Nephron (organoid): ENCODE results near the gene PCBD2.
A peak's percentile ranks its signal among the peaks of the same experiment; 100 is the strongest.
"Not testable (repeated sequence)": the region's sequence is repeated elsewhere in the genome, so short reads cannot be mapped to it uniquely, and the experiment has no call there.

Experiments used
- H3K27ac Mint-ChIP-seq, 3 experiments: 2 replicates each; pipeline ENCODE4 v1.8.0; 2020; ENCODE audit warnings: mixed read lengths in 3 of 3, mild to moderate bottlenecking in 2 of 3, moderate library complexity in 1 of 3
- H3K27me3 Mint-ChIP-seq: 2 replicates; pipeline ENCODE4 v1.8.0; 2021; ENCODE audit warnings: low read depth, mild to moderate bottlenecking, moderate library complexity, mixed read lengths
- H3K36me3 Mint-ChIP-seq: 2 replicates; pipeline ENCODE4 v1.8.0; 2020; ENCODE audit warnings: low read depth, mixed read lengths
- H3K4me1 Mint-ChIP-seq: 2 replicates; pipeline ENCODE4 v1.8.0; 2020; ENCODE audit warnings: mixed read lengths
- H3K4me3 Mint-ChIP-seq, 3 experiments: 2 replicates each; pipeline ENCODE4 v1.8.0; 2020; ENCODE audit warnings: mild to moderate bottlenecking in 3 of 3, mixed read lengths in 3 of 3, moderate library complexity in 2 of 3
- H3K9me3 Mint-ChIP-seq: 2 replicates; pipeline ENCODE4 v1.8.0; 2020; ENCODE audit warnings: mixed read lengths
- TF ChIP-seq, protein P1 (sequence below), 3 experiments: fragments of 200-600 bp; sonication (generic); IDR thresholded peaks; one replicate each; pipeline ENCODE4 v1.5.0; 2021; ENCODE audit warnings: antibody characterized with exemption in 3 of 3; ENCODE audit not compliant: unreplicated experiment in 3 of 3

Gene PCBD2

GRCh38 chr5:134893748-134894505 lies 11.0 kb upstream of the PCBD2 start:
- Mint-ChIP-seq H3K4me1 (no peaks in the 10 kb centered on the region), H3K9me3 (peaks cover 12% of the 10 kb centered on the region), H3K27ac (no peak overlapping the region), H3K36me3 (peaks cover 58% of the 10 kb centered on the region), H3K4me3 (no peak overlapping the region), H3K27me3 (no peaks in the 10 kb centered on the region)
- TF ChIP-seq, protein P1, sequence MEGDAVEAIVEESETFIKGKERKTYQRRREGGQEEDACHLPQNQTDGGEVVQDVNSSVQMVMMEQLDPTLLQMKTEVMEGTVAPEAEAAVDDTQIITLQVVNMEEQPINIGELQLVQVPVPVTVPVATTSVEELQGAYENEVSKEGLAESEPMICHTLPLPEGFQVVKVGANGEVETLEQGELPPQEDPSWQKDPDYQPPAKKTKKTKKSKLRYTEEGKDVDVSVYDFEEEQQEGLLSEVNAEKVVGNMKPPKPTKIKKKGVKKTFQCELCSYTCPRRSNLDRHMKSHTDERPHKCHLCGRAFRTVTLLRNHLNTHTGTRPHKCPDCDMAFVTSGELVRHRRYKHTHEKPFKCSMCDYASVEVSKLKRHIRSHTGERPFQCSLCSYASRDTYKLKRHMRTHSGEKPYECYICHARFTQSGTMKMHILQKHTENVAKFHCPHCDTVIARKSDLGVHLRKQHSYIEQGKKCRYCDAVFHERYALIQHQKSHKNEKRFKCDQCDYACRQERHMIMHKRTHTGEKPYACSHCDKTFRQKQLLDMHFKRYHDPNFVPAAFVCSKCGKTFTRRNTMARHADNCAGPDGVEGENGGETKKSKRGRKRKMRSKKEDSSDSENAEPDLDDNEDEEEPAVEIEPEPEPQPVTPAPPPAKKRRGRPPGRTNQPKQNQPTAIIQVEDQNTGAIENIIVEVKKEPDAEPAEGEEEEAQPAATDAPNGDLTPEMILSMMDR (IDR thresholded peaks at IDR 0.05; ENCODE audit: unreplicated experiment in 3 of 3): no peak

- Mint-ChIP-seq H3K27ac (peak overlapping the region; percentile 40 to 65 (median 54)), H3K27me3 (no peaks in the 10 kb centered on the region), H3K4me1 (peaks cover 5% of the 10 kb centered on the region), H3K9me3 (no peaks in the 10 kb centered on the region), H3K36me3 (peaks cover 8% of the 10 kb centered on the region), H3K4me3 (peak overlapping the region; percentile 61 to 73 (median 68))
- TF ChIP-seq, protein P1 (IDR thresholded peaks at IDR 0.05; ENCODE audit: unreplicated experiment in 3 of 3): no peak
These were observed 2.7 kb upstream of the PCBD2 start for GRCh38 chr5:134902071-134902801.

GRCh38 chr5:134905246-134905996 lies 490 bp downstream of the PCBD2 start:
- TF ChIP-seq, protein P1 (IDR thresholded peaks at IDR 0.05; ENCODE audit: unreplicated experiment in 3 of 3): peak; percentile 77 to 88 (median 80)

DNA sequence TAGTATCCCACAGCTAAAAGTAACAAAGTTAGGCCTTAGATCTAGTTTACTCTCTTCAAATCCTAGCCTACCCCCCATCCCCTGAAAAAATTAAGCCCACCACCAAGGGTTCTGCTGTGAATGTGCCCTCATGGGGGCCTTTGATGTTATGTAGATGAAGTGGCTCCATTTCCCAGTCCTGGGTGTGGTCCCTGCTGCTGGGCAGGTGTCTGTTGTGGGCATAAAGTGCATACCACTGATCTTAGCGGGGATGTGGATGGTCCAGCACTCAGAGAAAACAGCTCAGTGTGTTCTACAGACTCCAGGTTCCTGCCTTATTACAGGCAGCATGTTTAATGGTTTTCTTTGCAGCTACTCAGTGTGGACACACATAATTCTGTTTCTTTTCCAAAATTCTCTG lies 1.9 kb downstream of the PCBD2 start:
- TF ChIP-seq, protein P1 (IDR thresholded peaks at IDR 0.05; ENCODE audit: unreplicated experiment in 3 of 3): no peak
- no peaks in the 10 kb centered on the region for H3K27me3 Mint-ChIP-seq
- peaks cover 5% of the 10 kb centered on the region for H3K4me1 Mint-ChIP-seq
- H3K4me3 Mint-ChIP-seq: peak overlapping the region; percentile 62 to 76 (median 71)
- peak overlapping the region in 2 of 3 experiments; percentile 67 to 68 for H3K27ac Mint-ChIP-seq
- no peaks in the 10 kb centered on the region for H3K9me3 Mint-ChIP-seq
- peaks cover 9% of the 10 kb centered on the region for H3K36me3 Mint-ChIP-seq

More at GRCh38 chr5:134905246-134905996, 490 bp downstream of the PCBD2 start:
- Mint-ChIP-seq H3K27ac (peak overlapping the region; percentile 99 to 100 (median 99)), H3K36me3 (peaks cover 4% of the 10 kb centered on the region), H3K4me3 (peak overlapping the region; percentile 92 to 93 (median 93)), H3K4me1 (peaks cover 5% of the 10 kb centered on the region), H3K9me3 (no peaks in the 10 kb centered on the region), H3K27me3 (no peaks in the 10 kb centered on the region)

GRCh38 chr5:134910752-134911151 lies 5.8 kb downstream of the PCBD2 start:
- H3K4me3 Mint-ChIP-seq, H3K27ac Mint-ChIP-seq: not testable (repeated sequence)

More at GRCh38 chr5:134910752-134911151, 5.8 kb downstream of the PCBD2 start:
- not testable (repeated sequence) for H3K27me3 Mint-ChIP-seq, H3K36me3 Mint-ChIP-seq, H3K4me1 Mint-ChIP-seq, H3K9me3 Mint-ChIP-seq
